Type B pancreatic cell (in vitro differentiated cells): ENCODE results near the gene ARHGEF7. TPM values are rescaled to one million over a fixed set of nuclear protein-coding genes. Genes with fewer than 3 reads are reported as not detected.

Experiments
- DNase-seq: peaks from one replicate; pipeline ENCODE4 v3.0.0; 2021; ENCODE audit warnings: mixed read lengths; ENCODE audit not compliant: unreplicated experiment; ENCODE audit errors: extremely low spot score
- H3K27ac Mint-ChIP-seq: 2 replicates; pipeline ENCODE4 v1.8.0; 2021; ENCODE audit warnings: mild to moderate bottlenecking, mixed read lengths
- H3K27me3 Mint-ChIP-seq: 2 replicates; pipeline ENCODE4 v1.8.0; 2021; ENCODE audit warnings: mixed read lengths
- H3K36me3 Mint-ChIP-seq: 2 replicates; pipeline ENCODE4 v1.8.0; 2021; ENCODE audit warnings: mixed read lengths
- H3K4me1 Mint-ChIP-seq: one replicate; pipeline ENCODE4 v1.8.0; 2021; ENCODE audit warnings: mixed read lengths; ENCODE audit not compliant: unreplicated experiment
- H3K4me3 Mint-ChIP-seq: 2 replicates; pipeline ENCODE4 v1.8.0; 2021; ENCODE audit warnings: mild to moderate bottlenecking, mixed read lengths
- H3K9me3 Mint-ChIP-seq: 2 replicates; pipeline ENCODE4 v1.8.0; 2021; ENCODE audit warnings: mixed read lengths
- CTCF ChIP-seq: fragments of 200-600 bp; sonication (generic); conservative IDR thresholded peaks from 2 replicates; pipeline ENCODE4 v1.5.0; 2021; ENCODE audit warnings: antibody characterized with exemption, mild to moderate bottlenecking
- total RNA-seq: library from RNA; stranded (reverse); gene quantifications from 2 replicates; pipeline ENCODE4 v1.2.1, GENCODE V29; 2021; ENCODE audit warnings: low replicate concordance

Gene ARHGEF7
- total RNA-seq, 1 donor from 2014 or later = 103 TPM

GRCh38 chr13:111095911-111096501 lies 19.1 kb upstream of the ARHGEF7 start:
- H3K36me3 Mint-ChIP-seq = no peaks in the 10 kb centered on the region
- H3K4me1 Mint-ChIP-seq = no peaks in the 10 kb centered on the region
- peaks cover 59% of the 10 kb centered on the region for H3K27me3 Mint-ChIP-seq
- H3K4me3 Mint-ChIP-seq = no peak overlapping the region
- H3K27ac Mint-ChIP-seq = no peak overlapping the region
- DNase-seq = no peak
- no peak for TF ChIP-seq CTCF
- no peaks in the 10 kb centered on the region for H3K9me3 Mint-ChIP-seq

GRCh38 chr13:111099290-111099689 lies 15.8 kb upstream of the ARHGEF7 start:
- TF ChIP-seq CTCF = no peak
- H3K27ac Mint-ChIP-seq = no peak overlapping the region
- peaks cover 5% of the 10 kb centered on the region for H3K9me3 Mint-ChIP-seq
- H3K4me1 Mint-ChIP-seq = no peaks in the 10 kb centered on the region
- DNase-seq = no peak
- H3K27me3 Mint-ChIP-seq = peaks cover 47% of the 10 kb centered on the region
- no peaks in the 10 kb centered on the region for H3K36me3 Mint-ChIP-seq
- H3K4me3 Mint-ChIP-seq = no peak overlapping the region

- no peak for TF ChIP-seq CTCF
- Mint-ChIP-seq H3K27ac (no peak overlapping the region), H3K4me1 (peaks cover 5% of the 10 kb centered on the region), H3K27me3 (peaks cover 77% of the 10 kb centered on the region), H3K9me3 (peaks cover 5% of the 10 kb centered on the region), H3K36me3 (no peaks in the 10 kb centered on the region), H3K4me3 (no peak overlapping the region)
- DNase-seq = no peak
Measured at GRCh38 chr13:111110054-111110453, 5.1 kb upstream of the ARHGEF7 start.

- Mint-ChIP-seq H3K4me3 (no peak overlapping the region), H3K27ac (no peak overlapping the region), H3K27me3 (peaks cover 74% of the 10 kb centered on the region), H3K36me3 (no peaks in the 10 kb centered on the region), H3K4me1 (peaks cover 10% of the 10 kb centered on the region), H3K9me3 (no peaks in the 10 kb centered on the region)
- no peak for DNase-seq
- no peak for TF ChIP-seq CTCF
Measured at GRCh38 chr13:111111376-111111937, 3.7 kb upstream of the ARHGEF7 start.

- Mint-ChIP-seq H3K27me3 (peaks cover 66% of the 10 kb centered on the region), H3K27ac (no peak overlapping the region), H3K4me1 (peaks cover 10% of the 10 kb centered on the region), H3K36me3 (no peaks in the 10 kb centered on the region), H3K4me3 (no peak overlapping the region), H3K9me3 (no peaks in the 10 kb centered on the region)
- TF ChIP-seq CTCF = no peak
- DNase-seq = no peak
Measured at GRCh38 chr13:111112196-111112595, 2.9 kb upstream of the ARHGEF7 start.
